A549 (cell line): ENCODE measurements around the gene ZNF845.

Experiments
- CTCF ChIP-seq: fragments of >200 bp; sonication (Bioruptor Twin); formaldehyde crosslinking; IDR thresholded peaks from 3 replicates; pipeline ENCODE4 v1.5.1; 2016
- ELK1 ChIP-seq: fragments of 150-350 bp; IDR thresholded peaks from 2 replicates; pipeline ENCODE4 v1.6.1; 2014; ENCODE audit warnings: low read depth, mild to moderate bottlenecking, low read length
- EP300 ChIP-seq, 2 experiments: fragments of >200 bp; sonication (Bioruptor Twin); formaldehyde crosslinking; IDR thresholded peaks; 2 replicates in 1 of 2; 3 replicates in 1 of 2; pipeline ENCODE4 v1.6.1; 2016 to 2017
- ESRRA ChIP-seq: fragments of 150-350 bp; IDR thresholded peaks from 2 replicates; pipeline ENCODE4 v1.6.1; 2014; ENCODE audit warnings: mild to moderate bottlenecking, low read length, borderline replicate concordance
- HDAC2 ChIP-seq: fragments of 200-600 bp; sonication (generic); IDR thresholded peaks from 2 replicates; pipeline ENCODE4 v1.6.1; 2016
- JUN ChIP-seq, 2 experiments: fragments of >200 bp; sonication (Bioruptor Twin); formaldehyde crosslinking; IDR thresholded peaks; 2 replicates in 1 of 2; 3 replicates in 1 of 2; pipeline ENCODE4 v1.6.1; 2016 to 2017
- MAZ ChIP-seq: fragments of 150-350 bp; IDR thresholded peaks from 2 replicates; pipeline ENCODE4 v1.6.1; 2014; ENCODE audit warnings: antibody characterized with exemption, low read depth, low read length, borderline replicate concordance
- PBX3 ChIP-seq: IDR thresholded peaks from 2 replicates; pipeline ENCODE4 v1.6.1; 2012
- POLR2A ChIP-seq: IDR thresholded peaks from 2 replicates; pipeline ENCODE4 v1.6.1; 2012; ENCODE audit warnings: mild to moderate bottlenecking, low read length
- RAD21 ChIP-seq, 2 experiments: fragments of >200 bp in 1 of 2; sonication (Bioruptor Twin) in 1 of 2; formaldehyde crosslinking in 1 of 2; IDR thresholded peaks in 1 of 2; conservative IDR thresholded peaks in 1 of 2; 2 replicates in 1 of 2; 3 replicates in 1 of 2; pipeline ENCODE4 v1.6.1; 2012 to 2018; ENCODE audit warnings: inconsistent platforms in 1 of 2
- RNF2 ChIP-seq: fragments of 200-600 bp; sonication (generic); IDR thresholded peaks from 2 replicates; pipeline ENCODE4 v1.6.1; 2016; ENCODE audit warnings: low read depth, mild to moderate bottlenecking, antibody characterized with exemption, moderate library complexity, borderline replicate concordance
- ZC3H11A ChIP-seq: fragments of 450-650 bp; IDR thresholded peaks from 2 replicates; pipeline ENCODE4 v1.6.1; 2014; ENCODE audit warnings: antibody characterized with exemption, mild to moderate bottlenecking
- ZFP36 ChIP-seq: fragments of 450-650 bp; IDR thresholded peaks from 2 replicates; pipeline ENCODE4 v1.6.1; 2014; ENCODE audit warnings: borderline replicate concordance; ENCODE audit not compliant: partially characterized antibody
- TF ChIP-seq, protein P1 (sequence below): fragments of 250-450 bp; sonication (Bioruptor Pico); IDR thresholded peaks from 2 replicates; pipeline ENCODE4 v1.5.0; 2020; ENCODE audit warnings: low read depth, mild to moderate bottlenecking, moderate library complexity

DNA sequence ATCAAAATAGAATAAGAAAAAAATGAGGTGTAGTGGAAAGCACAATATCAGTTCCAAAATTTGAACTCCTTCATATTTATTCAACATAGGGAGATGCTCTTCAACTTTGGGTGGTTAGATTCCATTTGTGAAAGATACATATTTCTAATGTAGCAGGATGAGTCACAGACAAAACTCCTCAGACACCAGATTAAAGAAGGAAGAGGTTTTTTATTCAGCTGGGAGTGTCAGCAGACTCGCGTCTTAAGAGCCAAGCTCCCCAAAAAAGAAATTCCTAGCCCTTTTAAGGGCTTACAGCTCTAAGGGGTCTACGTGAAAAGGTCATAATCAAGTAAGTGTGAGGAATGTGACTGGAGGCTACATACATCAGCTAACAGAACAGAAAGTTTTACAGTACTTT is 54.6 kb downstream of the ZNF845 start:
- no peak for TF ChIP-seq JUN (IDR thresholded peaks at IDR 0.05)
- TF ChIP-seq HDAC2, result no peak
- TF ChIP-seq CTCF, result no peak
- TF ChIP-seq EP300 (IDR thresholded peaks at IDR 0.05), result no peak
- no peak for TF ChIP-seq POLR2A
- no peak for TF ChIP-seq ESRRA
- no peak for TF ChIP-seq RAD21 (conservative IDR thresholded peaks at IDR 0.05 in 1 of 2, IDR thresholded peaks at IDR 0.05 in 1 of 2)
- TF ChIP-seq, protein P1, sequence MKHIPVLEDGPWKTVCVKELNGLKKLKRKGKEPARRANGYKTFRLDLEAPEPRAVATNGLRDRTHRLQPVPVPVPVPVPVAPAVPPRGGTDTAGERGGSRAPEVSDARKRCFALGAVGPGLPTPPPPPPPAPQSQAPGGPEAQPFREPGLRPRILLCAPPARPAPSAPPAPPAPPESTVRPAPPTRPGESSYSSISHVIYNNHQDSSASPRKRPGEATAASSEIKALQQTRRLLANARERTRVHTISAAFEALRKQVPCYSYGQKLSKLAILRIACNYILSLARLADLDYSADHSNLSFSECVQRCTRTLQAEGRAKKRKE (CRISPR knock-in tag), result no peak
- no peak for TF ChIP-seq ZC3H11A
- no peak for TF ChIP-seq ZFP36
- TF ChIP-seq PBX3, result no peak
- no peak for TF ChIP-seq ELK1
- TF ChIP-seq RNF2, result no peak
- TF ChIP-seq MAZ, result no peak
